NCI-H748 treated with DMSO at 0.1 percent for 48 hours (cell line): ENCODE results near the gene PCDHB13.
"Not testable (repeated sequence)": the region's sequence is repeated elsewhere in the genome, so short reads cannot be mapped to it uniquely, and the experiment has no call there.

Experiments used
- DNase-seq: peaks from one replicate; lab custom pipeline; 2025; lab: John Stamatoyannopoulos, UW

The PCDHB13 gene

DNA sequence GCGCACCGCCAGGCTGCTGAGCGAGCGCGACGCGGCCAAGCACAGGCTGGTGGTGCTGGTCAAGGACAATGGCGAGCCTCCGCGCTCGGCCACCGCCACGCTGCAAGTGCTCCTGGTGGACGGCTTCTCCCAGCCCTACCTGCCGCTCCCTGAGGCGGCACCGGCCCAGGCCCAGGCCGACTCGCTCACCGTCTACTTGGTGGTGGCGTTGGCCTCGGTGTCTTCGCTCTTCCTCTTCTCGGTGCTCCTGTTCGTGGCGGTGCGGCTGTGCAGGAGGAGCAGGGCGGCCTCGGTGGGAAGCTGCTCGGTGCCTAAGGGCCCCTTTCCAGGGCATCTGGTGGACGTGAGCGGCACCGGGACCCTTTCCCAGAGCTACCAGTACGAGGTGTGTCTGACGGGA, 12.1 kb upstream of the PCDHB13 start:
- not testable (repeated sequence) for DNase-seq

DNA sequence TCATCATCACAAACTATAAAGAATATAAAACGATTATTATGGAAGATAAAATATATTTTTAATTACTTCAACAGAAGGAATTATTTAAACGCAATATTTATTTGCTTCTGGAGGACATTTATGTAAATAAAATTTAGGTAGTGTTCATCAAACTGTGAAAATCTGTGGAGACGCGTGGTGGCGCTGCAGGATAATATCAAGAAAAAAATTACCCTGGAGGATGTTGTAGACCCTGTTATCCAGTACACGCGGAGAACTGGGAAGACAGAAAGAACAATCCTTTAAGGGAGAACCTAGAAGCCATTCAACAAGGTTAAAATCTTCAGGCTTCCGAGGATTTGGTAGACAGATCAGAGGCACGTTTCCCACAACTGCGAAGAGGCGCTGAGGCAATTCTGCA, 5.2 kb upstream of the PCDHB13 start, which contains the start of gene PCDHB12:
Gene PCDHB12 (plus strand): TSS at position 242 of the 400 bp plus-strand sequence. CDS start 189 bp downstream, outside the sequence.
- DNase-seq = peak; percentile 79

DNA sequence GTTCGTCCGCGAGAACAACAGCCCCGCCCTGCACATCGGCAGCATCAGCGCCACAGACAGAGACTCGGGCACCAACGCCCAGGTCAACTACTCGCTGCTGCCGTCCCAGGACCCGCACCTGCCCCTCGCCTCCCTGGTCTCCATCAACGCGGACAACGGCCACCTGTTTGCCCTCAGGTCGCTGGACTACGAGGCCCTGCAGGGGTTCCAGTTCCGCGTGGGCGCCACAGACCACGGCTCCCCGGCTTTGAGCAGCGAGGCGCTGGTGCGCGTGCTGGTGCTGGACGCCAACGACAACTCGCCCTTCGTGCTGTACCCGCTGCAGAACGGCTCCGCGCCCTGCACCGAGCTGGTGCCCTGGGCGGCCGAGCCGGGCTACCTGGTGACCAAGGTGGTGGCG, 3.4 kb upstream of the PCDHB13 start:
- not testable (repeated sequence) for DNase-seq

DNA sequence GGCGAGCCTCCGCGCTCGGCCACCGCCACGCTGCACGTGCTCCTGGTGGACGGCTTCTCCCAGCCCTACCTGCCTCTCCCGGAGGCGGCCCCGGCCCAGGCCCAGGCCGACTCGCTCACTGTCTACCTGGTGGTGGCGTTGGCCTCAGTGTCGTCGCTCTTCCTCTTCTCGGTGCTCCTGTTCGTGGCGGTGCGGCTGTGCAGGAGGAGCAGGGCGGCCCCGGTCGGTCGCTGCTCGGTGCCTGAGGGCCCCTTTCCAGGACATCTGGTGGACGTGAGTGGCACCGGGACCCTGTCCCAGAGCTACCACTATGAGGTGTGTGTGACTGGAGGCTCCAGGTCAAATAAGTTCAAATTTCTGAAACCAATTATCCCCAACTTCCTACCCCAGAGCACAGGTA, 2.9 kb upstream of the PCDHB13 start:
- DNase-seq = not testable (repeated sequence)

DNA sequence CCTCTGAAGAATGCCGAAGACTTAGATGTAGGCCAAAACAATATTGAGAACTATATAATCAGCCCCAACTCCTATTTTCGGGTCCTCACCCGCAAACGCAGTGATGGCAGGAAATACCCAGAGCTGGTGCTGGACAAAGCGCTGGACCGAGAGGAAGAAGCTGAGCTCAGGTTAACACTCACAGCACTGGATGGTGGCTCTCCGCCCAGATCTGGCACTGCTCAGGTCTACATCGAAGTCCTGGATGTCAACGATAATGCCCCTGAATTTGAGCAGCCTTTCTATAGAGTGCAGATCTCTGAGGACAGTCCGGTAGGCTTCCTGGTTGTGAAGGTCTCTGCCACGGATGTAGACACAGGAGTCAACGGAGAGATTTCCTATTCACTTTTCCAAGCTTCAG, 864 bp downstream of the PCDHB13 start:
- not testable (repeated sequence) for DNase-seq

DNA sequence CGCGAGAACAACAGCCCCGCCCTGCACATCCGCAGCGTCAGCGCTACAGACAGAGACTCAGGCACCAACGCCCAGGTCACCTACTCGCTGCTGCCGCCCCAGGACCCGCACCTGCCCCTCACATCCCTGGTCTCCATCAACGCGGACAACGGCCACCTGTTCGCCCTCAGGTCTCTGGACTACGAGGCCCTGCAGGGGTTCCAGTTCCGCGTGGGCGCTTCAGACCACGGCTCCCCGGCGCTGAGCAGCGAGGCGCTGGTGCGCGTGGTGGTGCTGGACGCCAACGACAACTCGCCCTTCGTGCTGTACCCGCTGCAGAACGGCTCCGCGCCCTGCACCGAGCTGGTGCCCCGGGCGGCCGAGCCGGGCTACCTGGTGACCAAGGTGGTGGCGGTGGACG, 1.8 kb downstream of the PCDHB13 start:
- DNase-seq = not testable (repeated sequence)

DNA sequence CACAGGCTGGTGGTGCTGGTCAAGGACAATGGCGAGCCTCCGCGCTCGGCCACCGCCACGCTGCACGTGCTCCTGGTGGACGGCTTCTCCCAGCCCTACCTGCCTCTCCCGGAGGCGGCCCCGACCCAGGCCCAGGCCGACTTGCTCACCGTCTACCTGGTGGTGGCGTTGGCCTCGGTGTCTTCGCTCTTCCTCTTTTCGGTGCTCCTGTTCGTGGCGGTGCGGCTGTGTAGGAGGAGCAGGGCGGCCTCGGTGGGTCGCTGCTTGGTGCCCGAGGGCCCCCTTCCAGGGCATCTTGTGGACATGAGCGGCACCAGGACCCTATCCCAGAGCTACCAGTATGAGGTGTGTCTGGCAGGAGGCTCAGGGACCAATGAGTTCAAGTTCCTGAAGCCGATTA, 2.3 kb downstream of the PCDHB13 start:
- not testable (repeated sequence) for DNase-seq

DNA sequence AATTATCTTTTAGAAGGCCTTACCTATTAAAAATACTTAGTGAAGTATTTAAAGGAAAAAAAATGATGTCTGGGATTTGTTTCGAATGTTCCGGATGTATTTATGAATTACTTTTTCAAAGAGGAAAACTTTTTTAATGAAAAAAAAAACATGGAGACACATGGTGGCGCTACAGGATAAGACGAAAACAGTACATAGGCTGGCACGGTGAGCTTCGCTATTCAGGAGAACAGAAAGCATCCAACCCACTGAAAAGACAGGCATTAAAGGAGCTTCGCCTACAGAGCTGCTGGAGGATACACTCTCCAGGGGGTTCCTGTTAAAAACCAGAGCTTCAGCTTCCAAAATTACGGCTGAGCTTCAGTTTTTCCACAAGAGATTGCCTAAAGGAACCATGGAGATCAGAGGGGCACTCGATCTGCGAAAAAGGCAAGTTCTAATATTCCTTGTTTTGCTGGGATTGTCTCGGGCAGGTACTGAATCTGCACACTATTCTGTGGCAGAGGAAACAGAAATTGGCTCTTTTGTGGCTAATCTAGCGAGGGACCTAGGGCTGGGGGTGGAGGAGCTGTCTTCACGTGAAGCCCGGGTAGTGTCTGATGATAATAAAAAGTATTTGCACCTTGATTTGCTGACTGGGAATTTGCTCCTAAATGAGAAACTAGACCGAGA, 9.5 kb downstream of the PCDHB13 start, which contains the start of gene PCDHB14:
Gene PCDHB14 (plus strand): TSS at position 232 of the 672 bp plus-strand sequence. CDS start 163 bp downstream, at position 395.
- peak; percentile 82 for DNase-seq

DNA sequence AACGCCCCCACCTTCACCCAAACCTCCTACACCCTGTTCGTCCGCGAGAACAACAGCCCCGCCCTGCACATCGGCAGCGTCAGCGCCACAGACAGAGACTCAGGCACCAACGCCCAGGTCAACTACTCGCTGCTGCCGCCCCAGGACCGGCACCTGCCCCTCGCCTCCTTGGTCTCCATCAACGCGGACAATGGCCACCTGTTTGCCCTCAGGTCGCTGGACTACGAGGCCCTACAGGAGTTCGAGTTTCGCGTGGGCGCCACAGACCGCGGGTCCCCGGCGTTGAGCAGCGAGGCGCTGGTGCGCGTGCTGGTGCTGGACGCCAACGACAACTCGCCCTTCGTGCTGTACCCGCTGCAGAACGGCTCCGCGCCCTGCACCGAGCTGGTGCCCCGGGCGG, 11.1 kb downstream of the PCDHB13 start:
- not testable (repeated sequence) for DNase-seq

DNA sequence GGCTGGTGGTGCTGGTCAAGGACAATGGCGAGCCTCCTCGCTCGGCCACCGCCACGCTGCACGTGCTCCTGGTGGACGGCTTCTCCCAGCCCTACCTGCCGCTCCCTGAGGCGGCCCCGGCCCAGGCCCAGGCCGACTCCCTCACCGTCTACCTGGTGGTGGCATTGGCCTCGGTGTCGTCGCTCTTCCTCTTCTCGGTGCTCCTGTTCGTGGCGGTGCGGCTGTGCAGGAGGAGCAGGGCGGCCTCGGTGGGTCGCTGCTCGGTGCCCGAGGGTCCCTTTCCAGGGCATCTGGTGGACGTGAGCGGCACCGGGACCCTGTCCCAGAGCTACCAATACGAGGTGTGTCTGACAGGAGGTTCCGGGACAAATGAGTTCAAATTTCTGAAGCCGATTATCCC, 11.7 kb downstream of the PCDHB13 start:
- DNase-seq = not testable (repeated sequence)

DNA sequence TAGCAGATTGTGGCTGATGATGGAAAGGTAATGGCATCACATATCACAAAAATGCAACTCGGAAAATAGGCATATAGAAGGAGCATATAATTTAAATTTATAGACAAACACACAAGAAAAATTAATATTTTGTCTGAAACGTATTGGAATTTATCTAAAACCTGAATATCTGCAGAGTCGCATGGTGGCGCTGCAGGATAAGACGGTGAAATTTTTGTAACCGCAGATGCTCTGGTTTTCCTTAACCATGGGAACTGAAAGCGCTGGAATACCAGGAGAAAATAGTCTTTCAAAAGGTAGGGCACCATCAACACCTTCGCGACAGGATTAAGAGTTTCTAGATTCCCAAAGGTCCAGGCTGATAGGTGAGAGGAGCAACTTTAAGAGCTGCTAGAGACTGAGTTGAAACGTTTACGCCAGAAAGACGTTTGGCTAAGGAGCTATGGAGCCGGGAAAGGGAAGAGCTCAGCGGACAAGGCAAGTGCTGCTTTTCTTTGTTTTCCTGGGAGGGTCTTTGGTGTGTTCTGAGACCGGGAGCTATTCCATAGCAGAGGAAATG, 20.5 kb downstream of the PCDHB13 start:
- peak; percentile 62 for DNase-seq

DNA sequence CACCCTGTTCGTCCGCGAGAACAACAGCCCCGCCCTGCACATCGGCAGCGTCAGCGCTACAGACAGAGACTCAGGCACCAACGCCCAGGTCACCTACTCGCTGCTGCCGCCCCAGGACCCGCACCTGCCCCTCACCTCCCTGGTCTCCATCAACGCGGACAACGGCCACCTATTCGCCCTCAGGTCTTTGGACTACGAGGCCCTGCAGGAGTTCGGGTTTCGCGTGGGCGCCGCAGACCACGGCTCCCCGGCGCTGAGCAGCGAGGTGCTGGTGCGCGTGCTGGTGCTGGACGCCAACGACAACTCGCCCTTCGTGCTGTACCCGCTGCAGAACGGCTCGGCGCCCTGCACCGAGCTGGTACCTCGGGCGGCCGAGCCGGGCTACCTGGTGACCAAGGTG, 22.2 kb downstream of the PCDHB13 start:
- DNase-seq = not testable (repeated sequence)

DNA sequence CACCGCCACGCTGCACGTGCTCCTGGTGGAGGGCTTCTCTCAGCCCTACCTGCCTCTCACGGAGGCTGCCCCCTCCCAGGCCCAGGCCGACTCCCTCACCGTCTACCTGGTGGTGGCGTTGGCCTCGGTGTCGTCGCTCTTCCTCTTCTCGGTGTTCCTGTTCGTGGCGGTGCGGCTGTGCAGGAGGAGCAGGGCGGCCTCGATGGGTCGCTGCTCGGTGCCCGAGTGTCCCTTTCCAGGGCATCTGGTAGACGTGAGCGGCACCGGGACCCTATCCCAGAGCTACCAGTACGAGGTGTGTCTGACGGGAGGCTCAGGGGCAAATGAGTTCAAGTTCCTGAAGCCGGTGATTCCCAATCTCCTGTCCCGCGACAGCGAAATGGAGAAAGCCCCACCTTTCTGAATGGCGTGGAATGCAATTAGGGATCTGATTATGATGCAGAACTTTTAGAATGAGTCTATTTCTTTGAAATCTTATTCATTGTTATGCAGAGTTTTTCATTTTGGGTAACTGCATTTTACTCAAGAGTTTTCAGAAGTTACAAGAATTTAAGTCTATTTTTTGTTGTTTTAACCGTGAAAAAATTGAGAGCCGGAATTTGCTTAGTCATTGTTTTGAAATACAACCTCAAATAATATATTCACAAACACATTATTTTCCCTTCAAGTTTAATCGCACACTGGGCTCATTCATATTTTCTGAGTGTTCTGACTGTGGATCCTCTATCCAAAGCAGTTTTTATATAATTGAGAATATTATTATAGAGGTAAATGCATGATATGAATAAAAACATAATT, 23.0 kb downstream of the PCDHB13 start:
- no peak for DNase-seq

DNA sequence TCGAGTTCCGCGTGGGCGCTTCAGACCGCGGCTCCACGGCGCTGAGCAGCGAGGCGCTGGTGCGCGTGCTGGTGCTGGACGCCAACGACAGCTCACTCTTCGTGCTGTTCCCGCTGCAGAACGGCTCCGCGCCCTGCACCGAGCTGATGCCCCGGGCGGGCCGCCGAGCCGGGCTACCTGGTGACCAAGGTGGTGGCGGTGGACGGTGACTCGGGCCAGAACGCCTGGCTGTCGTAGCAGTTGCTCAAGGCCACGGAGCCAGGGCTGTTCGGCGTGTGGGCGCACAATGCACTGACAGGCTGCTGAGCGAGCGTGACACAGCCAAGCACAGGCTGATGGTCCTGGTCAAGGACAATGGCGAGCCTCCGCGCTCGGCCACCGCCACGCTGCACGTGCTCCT, 27.8 kb downstream of the PCDHB13 start:
- no peak for DNase-seq

DNA sequence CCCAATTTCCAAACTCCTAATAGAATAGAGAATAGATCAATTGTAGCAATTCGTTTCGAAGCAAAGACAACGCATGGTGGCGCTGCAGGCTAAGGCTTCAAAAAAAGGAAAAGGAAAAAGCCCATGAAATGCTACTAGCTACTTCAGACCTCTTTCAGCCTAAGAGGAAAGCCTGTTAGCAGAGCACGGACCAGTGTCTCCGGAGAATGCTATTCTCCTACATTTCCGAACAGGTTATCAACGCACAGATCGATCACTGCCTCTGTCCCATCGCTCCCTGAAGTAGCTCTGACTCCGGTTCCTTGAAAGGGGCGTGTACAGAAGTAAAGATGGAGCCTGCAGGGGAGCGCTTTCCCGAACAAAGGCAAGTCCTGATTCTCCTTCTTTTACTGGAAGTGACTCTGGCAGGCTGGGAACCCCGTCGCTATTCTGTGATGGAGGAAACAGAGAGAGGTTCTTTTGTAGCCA, 31.6 kb downstream of the PCDHB13 start, which contains the start of gene PCDHB15:
Gene PCDHB15 (plus strand): TSS at position 146 of the 468 bp plus-strand sequence. CDS start 184 bp downstream, at position 330.
- peak; percentile 68 for DNase-seq

DNA sequence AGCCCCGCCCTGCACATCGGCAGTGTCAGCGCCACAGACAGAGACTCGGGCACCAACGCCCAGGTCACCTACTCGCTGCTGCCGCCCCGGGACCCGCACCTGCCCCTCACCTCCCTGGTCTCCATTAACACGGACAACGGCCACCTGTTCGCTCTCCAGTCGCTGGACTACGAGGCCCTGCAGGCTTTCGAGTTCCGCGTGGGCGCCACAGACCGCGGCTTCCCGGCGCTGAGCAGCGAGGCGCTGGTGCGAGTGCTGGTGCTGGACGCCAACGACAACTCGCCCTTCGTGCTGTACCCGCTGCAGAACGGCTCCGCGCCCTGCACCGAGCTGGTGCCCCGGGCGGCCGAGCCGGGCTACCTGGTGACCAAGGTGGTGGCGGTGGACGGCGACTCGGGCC, 33.3 kb downstream of the PCDHB13 start:
- not testable (repeated sequence) for DNase-seq

DNA sequence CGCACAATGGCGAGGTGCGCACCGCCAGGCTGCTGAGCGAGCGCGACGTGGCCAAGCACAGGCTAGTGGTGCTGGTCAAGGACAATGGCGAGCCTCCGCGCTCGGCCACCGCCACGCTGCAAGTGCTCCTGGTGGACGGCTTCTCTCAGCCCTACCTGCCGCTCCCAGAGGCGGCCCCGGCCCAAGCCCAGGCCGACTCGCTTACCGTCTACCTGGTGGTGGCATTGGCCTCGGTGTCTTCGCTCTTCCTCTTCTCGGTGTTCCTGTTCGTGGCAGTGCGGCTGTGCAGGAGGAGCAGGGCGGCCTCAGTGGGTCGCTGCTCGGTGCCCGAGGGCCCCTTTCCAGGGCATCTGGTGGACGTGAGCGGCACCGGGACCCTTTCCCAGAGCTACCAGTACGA, 33.7 kb downstream of the PCDHB13 start:
- not testable (repeated sequence) for DNase-seq

DNA sequence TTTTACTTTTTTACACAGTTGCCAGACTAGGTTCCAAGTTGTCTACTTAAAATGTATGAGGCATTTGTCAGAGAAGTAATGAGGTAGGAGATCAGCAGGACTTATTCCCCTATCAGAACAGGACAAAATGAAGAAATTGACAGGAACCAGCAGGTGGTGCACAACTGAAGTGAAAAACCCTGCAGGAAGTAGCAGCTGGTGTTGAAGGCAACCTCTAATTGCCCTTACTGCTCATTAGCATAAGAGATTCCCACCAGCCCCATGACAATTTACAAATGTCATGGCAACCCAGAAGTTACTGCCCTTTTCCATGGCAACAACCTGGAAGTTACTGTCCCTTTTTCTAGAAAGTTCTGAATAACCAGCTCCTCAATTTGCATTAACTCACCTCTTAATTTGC, 36.9 kb downstream of the PCDHB13 start:
- DNase-seq = no peak

DNA sequence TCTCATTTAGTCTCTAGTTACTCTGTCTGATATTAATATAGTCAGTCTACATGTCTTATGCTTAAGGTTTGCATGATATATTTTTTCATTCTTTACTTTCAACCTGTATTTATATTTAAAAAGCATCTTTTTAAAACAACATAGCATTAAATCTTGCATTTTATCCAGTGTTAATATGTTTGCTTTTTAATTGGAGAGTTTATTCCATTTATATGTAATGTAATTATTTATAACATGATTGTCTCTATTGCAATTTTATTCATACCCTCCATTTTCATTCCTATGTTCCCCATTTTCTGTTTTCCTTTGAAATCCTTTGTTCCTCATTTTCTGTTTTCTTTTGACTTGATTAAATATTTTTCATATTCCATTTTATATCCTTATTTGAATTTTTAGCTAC, 44.7 kb downstream of the PCDHB13 start:
- no peak for DNase-seq

DNA sequence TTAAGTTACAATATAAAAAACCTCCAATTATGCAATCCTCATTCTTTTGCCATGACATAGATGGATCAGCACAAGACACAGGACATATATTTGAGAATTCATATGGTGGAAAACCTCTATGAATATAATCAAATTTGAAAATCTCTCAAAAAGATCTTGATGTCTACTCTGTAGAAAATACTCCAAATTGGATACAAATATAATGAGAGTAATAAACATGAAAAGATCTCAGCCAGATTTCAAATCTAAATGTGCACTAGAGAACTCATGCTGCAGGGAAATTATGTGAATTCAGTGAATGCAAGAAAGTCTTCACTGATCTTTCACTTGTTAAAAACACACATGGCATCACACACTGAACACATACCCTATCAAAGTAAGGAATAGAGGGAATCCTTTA, 45.2 kb downstream of the PCDHB13 start:
- DNase-seq = no peak

DNA sequence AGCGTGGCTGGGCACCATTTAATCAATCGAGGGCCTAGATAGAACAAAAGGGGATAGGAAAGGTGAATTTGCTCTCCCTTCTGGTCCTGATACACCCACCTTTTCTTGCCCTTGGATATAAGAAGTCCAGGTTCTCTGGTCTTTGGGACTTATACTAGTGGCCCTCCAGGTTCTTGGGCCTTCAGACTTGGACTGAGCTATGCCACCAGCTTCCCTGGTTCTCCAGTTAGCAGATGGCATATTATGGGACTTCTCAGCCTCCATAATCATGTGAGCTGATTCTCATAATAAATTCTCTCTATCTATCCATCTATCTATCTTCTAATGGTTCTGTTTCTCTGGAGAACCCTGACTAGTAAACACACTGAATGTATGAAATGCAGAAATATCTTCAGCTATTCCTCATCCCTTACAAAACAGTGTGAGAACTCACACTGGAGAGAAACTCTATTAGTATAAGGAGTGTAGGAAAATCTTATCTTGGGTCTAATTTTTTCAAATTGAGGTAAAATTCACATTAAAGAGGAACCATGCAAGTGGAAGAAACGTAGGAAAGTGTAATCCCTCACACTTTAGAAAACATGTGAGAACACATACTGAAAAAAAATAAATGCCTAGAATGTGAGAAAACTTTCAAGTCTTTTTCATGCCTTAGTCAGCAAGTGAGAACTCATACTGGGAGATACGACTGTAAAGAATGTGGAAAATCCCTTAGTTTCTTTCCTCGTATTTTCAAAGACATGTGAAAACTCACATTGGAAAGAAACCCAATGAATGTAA, 46.9 kb downstream of the PCDHB13 start:
- no peak for DNase-seq

DNA sequence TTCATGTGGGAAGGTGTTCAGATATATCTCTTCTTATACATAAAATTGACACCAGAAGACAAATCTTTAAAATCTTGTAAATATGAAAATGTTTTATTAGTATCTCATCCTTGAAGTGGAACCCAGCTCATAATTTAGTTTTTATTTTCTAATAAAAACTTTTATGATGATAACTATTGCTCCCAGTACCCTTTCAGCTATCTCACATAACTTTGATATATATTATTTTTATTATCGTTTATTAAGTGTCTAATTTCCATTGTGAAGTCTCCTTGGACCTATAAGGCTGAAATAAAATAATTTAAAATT, 47.5 kb downstream of the PCDHB13 start:
- no peak for DNase-seq
